ENCODE measurements around the gene SHLD3. TPM values are rescaled to one million over a fixed set of nuclear protein-coding genes. Genes with fewer than 3 reads are reported as not detected.

Gene SHLD3
- total and polyA plus RNA-seq, 8 donors, result 0.45 to 7.0 (median 2.2) TPM; not detected in 2

DNA sequence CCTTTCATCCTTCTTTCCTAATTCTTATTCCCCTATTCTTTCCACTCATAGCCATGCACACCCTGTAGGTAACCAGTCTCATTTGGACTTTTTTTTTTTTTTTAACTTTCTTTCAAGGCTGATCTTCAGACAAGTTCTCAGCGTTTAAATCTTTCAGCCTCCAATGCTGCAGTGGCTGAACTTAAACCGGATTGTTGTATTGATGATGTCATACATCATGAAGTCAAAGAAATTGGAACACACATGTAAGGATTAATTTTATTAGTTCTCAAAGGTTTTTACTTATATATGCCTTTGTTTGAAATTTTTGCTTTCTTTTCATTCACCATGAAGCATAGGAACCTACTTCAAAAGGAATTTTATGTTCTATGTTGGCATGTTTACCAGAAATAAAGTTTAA, 22.1 kb downstream of the SHLD3 start:
- TF ChIP-seq EP300 (IDR thresholded peaks at IDR 0.05) (no peak), POLR2A (IDR thresholded peaks at IDR 0.05) (no peak), POLR2AphosphoS5 (IDR thresholded peaks at IDR 0.05) (no peak)
- TF ChIP-seq, protein P1, sequence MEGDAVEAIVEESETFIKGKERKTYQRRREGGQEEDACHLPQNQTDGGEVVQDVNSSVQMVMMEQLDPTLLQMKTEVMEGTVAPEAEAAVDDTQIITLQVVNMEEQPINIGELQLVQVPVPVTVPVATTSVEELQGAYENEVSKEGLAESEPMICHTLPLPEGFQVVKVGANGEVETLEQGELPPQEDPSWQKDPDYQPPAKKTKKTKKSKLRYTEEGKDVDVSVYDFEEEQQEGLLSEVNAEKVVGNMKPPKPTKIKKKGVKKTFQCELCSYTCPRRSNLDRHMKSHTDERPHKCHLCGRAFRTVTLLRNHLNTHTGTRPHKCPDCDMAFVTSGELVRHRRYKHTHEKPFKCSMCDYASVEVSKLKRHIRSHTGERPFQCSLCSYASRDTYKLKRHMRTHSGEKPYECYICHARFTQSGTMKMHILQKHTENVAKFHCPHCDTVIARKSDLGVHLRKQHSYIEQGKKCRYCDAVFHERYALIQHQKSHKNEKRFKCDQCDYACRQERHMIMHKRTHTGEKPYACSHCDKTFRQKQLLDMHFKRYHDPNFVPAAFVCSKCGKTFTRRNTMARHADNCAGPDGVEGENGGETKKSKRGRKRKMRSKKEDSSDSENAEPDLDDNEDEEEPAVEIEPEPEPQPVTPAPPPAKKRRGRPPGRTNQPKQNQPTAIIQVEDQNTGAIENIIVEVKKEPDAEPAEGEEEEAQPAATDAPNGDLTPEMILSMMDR (IDR thresholded peaks at IDR 0.05), result no peak
- 73 to 95% (median 75%) methylated on average over 2 of the region's 2 CpGs for WGBS, 5 donors
- intact Hi-C loops (cut with DNase I; ENCODE audit: low total_unique reads), result no loop called here
- Histone ChIP-seq H3K4me1 (no peaks in the 10 kb centered on the region), H3K9me3 (no peaks in the 10 kb centered on the region), H3K36me3 (peaks cover 0 to 72% (median 35%) of the 10 kb centered on the region in 4 donors), H3K27me3 (no peaks in the 10 kb centered on the region), H3K4me3 (no peak overlapping the region), H3K27ac (no peak overlapping the region)
- DNase-seq, result no peak

DNA sequence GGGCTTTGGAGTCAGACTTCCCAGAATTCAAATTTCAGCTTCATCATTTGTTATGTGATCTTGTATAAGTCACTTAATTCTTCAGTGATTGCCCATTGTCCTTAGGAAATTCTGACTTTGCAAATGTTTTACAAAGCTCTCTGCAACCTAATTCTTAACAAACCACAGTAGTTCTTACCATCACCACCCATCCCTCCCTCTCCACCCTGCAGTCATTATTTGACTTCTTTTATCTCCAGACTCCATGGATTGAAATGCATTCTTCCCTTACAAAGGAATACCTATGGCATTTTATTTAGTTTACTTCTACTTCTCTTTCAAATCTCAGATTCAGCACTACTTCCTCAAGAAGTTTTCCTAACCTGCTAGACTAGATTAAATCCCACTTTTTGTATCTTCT, 23.1 kb downstream of the SHLD3 start:
- no peaks in the 10 kb centered on the region for H3K4me1 ChIP-seq
- no peaks in the 10 kb centered on the region for H3K27me3 ChIP-seq
- H3K36me3 ChIP-seq, result peaks cover 0 to 69% (median 35%) of the 10 kb centered on the region in 4 donors
- TF ChIP-seq POLR2AphosphoS5 (IDR thresholded peaks at IDR 0.05), result no peak
- no peak for TF ChIP-seq EP300 (IDR thresholded peaks at IDR 0.05)
- TF ChIP-seq POLR2A (IDR thresholded peaks at IDR 0.05), result no peak
- TF ChIP-seq, protein P1 (IDR thresholded peaks at IDR 0.05), result no peak
- H3K4me3 ChIP-seq, result no peak overlapping the region
- intact Hi-C loops (cut with DNase I; ENCODE audit: low total_unique reads), result no loop called here
- H3K27ac ChIP-seq, result no peak overlapping the region
- no peak for DNase-seq
- no peaks in the 10 kb centered on the region for H3K9me3 ChIP-seq

DNA sequence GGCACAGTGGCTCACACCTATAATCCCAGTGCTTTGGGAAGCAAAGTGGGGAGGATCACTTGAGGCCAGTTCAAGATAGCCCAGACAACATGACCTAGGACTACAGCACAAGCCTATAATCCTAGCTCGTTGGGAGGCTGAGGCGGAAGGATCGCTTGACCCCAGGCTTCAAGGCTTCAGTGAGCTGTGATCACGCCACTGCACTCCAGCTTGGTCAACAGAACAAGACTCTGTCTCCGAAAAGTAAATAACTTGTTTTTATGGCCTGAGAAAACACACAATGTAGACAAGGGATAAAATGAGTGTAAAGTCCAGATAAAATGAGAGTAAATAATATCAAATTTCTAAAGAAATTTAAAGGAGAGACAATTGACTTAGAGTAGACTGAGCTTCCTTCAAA, 26.3 kb downstream of the SHLD3 start:
- H3K36me3 ChIP-seq, result peaks cover 0 to 58% (median 44%) of the 10 kb centered on the region in 4 donors
- no peaks in the 10 kb centered on the region for H3K9me3 ChIP-seq
- TF ChIP-seq, protein P1 (IDR thresholded peaks at IDR 0.05), result no peak
- TF ChIP-seq POLR2A (IDR thresholded peaks at IDR 0.05) (no peak), EP300 (IDR thresholded peaks at IDR 0.05) (no peak), POLR2AphosphoS5 (IDR thresholded peaks at IDR 0.05) (no peak)
- peak in 1 of 2 donors; percentile 5 for DNase-seq
- 68 to 86% (median 79%) methylated on average over 5 of the region's 5 CpGs for WGBS, 5 donors
- intact Hi-C loops (cut with DNase I; ENCODE audit: low total_unique reads), result no loop called here
- H3K27me3 ChIP-seq, result no peaks in the 10 kb centered on the region
- H3K27ac ChIP-seq, result no peak overlapping the region
- H3K4me1 ChIP-seq, result no peaks in the 10 kb centered on the region
- no peak overlapping the region for H3K4me3 ChIP-seq

DNA sequence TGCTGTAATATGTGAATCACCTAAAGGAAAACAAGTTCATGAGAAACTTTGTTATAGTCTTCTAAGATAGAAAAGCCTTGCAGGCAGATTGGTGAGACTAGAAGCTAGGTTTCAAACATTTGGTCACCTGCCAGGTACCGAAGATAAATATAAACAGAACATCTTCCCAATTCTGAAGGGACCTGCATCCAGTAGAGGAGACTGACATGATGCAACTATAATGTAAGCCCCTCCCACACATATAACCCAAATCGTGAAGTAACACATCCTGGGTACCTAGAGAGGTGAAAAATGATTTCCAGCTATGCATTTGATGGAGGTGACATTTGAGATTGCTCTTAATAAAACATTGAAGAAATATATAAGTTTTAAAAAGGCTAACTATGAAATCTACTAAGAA, 29.9 kb downstream of the SHLD3 start:
- TF ChIP-seq, protein P1 (IDR thresholded peaks at IDR 0.05), result no peak
- Histone ChIP-seq H3K27ac (no peak overlapping the region), H3K4me1 (no peaks in the 10 kb centered on the region), H3K27me3 (no peaks in the 10 kb centered on the region), H3K4me3 (no peak overlapping the region), H3K9me3 (no peaks in the 10 kb centered on the region), H3K36me3 (peaks cover 0 to 46% (median 39%) of the 10 kb centered on the region in 4 donors)
- intact Hi-C loops (cut with DNase I; ENCODE audit: low total_unique reads), result no loop called here
- DNase-seq, result no peak
- 81 to 95% (median 86%) methylated on average over 2 of the region's 2 CpGs for WGBS, 5 donors
